HG03442 (cell line): ENCODE results near the gene RGL4.
"Not testable (repeated sequence)": the region's sequence is repeated elsewhere in the genome, so short reads cannot be mapped to it uniquely, and the experiment has no call there.

Experiments
- ATAC-seq: cut with Tn5 transposase; IDR thresholded peaks from one replicate; pipeline ENCODE4 v1.9.1; 2021; ENCODE audit warnings: mild to moderate bottlenecking, moderate library complexity; ENCODE audit not compliant: unreplicated experiment

The RGL4 gene

GRCh38 chr22:23690713-23691112 is at the start of gene RGL4:
Gene RGL4 (plus strand): TSS chr22:23691013. CDS start chr22:23692031, 1,018 bp downstream.
- no peak for ATAC-seq

DNA sequence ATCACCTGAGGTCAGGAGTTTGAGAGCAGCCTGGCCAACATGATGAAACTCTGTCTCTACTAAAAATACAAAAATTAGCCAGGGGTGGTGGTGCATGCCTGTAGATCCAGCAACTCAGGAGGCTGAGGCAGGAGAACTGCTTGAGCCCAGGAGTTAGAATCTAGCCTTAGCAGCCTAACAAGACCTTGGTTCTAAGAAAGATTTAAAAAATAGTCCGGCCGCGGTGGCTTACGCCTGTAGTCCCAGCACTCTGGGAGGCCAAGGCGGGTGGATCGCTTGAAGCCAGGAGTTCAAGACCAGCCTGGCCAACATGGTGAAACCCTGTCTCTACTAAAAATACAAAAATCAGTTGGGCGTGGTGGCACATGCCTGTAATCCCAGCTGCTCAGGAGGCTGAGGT is 44.3 kb upstream of the RGL4 start:
- ATAC-seq, result not testable (repeated sequence)

GRCh38 chr22:23649071-23649501 is 41.7 kb upstream of the RGL4 start:
- no peak for ATAC-seq

GRCh38 chr22:23651676-23652075 is 39.1 kb upstream of the RGL4 start:
- ATAC-seq, result no peak

DNA sequence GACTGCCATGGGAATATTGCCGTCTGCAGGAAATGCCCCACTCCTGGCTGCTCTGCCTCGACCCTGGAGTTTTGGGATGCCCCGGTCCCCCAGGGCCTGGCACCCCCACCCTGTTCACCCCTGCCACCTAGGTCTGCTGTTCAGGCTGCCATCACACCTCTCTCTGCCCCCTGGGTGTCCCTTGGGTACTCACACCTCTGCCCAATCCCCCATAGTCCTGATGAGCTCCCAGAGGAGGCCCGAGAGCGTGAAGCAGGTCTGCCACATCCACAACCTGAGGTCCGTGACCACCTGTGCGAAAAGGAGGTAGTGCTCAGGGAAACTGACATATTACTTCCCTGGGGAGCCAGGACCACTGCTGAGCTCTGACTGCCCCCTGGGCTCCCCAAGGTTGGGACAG is 38.5 kb upstream of the RGL4 start:
- no peak for ATAC-seq

GRCh38 chr22:23652711-23653110 is 38.1 kb upstream of the RGL4 start:
- no peak for ATAC-seq

GRCh38 chr22:23655891-23656475 is 34.8 kb upstream of the RGL4 start:
- no peak for ATAC-seq

GRCh38 chr22:23657727-23658126 is 33.1 kb upstream of the RGL4 start:
- no peak for ATAC-seq

- not testable (repeated sequence) for ATAC-seq
These were observed 30.4 kb upstream of the RGL4 start for GRCh38 chr22:23660381-23660780.

DNA sequence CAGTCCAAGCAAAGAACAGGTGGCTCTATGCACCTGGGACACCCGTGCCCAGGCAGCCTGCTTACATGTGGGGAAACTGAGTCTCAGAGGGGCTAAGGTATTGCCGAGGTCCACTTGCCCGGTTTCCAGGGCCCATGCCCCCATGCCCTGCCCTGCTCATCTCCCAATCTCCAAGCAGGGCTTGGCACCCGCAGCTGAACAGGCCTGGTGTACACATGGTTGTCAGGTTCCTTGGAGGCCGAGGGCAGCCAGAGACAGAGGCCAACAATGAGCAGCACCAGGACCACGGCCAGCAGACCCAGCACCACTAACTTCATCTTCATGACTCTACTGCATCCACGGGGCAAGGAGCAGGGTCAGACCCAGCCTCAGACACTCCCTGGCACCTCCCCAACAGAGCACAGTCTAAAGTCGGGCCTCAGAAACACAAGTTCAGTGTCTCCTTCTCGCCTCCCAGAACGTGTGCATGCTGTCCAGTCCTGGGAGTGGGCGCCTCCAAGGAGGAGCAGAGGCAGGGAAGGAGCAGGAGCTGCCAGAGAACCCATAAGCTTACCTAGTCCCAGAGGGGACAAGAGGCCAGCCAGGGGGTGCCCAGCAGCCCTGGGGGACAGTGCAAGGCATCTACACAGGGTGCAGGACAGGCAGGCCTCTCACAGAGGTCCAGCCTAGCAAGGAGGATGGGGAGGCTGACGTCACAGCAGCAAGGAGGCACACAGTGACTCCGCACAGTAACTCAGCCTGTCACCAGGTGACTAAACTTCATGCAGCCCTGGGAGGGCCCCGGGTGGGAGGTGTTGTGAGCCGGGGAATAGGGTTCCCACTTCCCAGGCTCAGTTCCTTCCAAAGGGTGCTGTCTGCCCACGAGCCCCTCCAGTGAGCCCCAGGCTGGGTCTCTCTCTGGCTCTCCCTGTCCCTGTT is 20.2 kb upstream of the RGL4 start:
- ATAC-seq, result no peak

GRCh38 chr22:23671387-23671786 is 19.4 kb upstream of the RGL4 start:
- ATAC-seq, result not testable (repeated sequence)

GRCh38 chr22:23672307-23673049 is 18.3 kb upstream of the RGL4 start:
- ATAC-seq, result not testable (repeated sequence)

- ATAC-seq, result no peak
These were observed 17.7 kb upstream of the RGL4 start for GRCh38 chr22:23673050-23673620.

- ATAC-seq, result no peak
These were observed 16.8 kb upstream of the RGL4 start for GRCh38 chr22:23673826-23674690.

- not testable (repeated sequence) for ATAC-seq
These were observed 15.8 kb upstream of the RGL4 start for GRCh38 chr22:23674886-23675501.

DNA sequence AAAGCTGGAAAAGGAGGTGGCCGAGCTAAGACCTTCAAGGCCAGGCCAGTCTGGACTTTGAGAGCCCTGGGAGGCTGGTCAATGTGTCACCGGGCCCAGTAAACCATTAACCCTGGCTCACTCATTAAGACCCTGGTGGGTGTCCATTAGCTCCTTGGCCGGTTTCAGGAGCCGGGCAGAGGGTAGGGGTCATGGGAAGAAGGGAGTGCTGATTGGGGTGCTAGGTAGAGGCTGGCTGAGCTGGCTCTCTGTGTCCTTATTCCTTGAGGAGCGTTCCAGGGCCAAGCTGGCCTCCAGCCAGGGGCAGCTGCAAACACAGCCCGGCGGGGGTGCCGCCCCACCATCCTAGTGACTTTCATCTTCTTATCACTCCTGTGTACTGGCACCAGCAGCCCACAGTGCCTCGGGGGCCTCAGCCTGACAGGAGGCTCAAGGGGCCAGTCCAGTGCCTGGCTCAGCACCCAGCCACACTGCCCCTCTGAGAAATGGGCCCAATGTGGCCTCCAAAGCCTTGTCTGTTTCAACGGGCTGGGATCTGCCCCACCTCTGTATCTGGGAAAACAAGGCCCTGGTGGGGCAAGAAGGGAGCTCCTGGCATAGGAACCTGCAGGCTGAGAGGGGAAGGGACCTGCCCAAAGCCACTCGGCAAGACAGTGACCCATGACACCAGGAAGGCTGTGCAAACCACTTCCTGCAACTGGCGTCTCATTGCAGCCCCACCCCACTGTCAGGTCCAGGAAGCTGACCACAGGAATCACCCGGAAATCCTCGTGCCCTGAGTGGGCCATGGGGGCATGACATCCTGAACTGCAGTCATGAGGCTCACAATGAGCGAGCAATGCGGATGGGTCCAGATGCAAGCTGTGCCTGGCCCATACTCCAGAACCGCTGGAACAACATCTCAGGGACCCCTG is 15.1 kb upstream of the RGL4 start:
- no peak for ATAC-seq

DNA sequence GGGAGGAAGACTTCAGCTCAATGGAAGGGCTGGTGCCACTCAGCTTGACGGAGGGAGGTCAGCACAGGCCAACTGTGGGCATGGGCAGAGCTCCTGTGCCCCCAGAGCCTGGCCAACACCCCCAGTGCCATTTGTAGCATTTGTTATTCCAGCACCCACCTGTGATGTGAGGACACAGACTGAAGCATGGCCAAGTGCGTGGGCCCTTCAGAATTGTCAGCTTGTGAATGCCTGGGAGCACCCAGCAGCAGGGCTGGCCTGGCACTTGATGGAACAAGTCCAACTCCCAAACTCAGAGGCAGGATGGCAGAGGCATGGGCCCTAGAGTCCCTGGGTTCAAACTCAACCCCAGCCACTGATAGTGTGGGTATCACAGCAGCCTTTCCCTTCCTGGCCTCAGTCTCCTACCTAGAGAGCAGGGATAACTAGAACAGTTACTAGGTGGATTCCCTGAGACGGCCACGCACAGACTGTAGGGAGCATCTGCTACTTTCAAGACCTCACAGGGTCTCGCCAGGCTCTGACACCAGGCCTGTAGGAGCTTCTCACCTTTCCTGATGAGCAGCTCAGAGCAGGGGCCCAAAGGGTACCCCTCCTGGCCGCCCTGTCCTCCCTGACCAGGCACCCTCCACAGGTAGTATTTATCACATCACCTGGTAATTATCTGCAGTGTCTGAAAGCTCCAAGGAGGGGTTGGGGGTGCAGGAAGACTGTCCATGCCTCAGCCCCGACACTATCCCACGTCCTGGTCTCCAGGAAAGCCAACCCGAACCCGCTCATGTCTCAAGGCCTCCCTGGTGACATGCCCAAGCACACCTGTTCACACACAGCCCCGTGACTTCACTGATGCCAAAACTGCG is 13.7 kb upstream of the RGL4 start:
- ATAC-seq, result not testable (repeated sequence)

DNA sequence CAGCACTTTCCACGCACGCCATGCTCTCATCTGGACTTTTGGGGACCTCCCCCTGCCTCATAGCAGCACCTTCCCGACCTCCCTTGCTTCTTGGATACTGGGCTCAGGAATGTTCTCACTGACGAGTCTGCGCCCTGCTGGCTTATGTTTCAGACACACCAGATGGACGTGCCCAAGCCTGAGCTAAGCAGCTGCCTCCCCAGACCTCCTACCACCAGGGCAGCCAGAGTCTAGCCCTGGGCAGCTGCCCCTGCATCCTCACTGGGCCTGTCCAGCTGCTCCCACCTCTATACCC is 13.2 kb upstream of the RGL4 start:
- no peak for ATAC-seq
